Small intestine (tissue), 7 donors: ENCODE data around the gene ANKRD13A. TPM values are rescaled to one million over a fixed set of nuclear protein-coding genes. Genes with fewer than 3 reads are reported as not detected.
"Not testable (repeated sequence)": the region's sequence is repeated elsewhere in the genome, so short reads cannot be mapped to it uniquely, and the experiment has no call there.

ENCODE experiments used
- DNase-seq, 2 donors: peaks; one replicate each; pipeline versions ENCODE4 v3.0.0 to v3.0.0-alpha.2; 2013
- FAIRE-seq: peaks from 2 replicates; lab custom pipeline; 2012; peaks lifted over from hg19 to GRCh38; lab: Jason Lieb, UNC
- H3K27ac ChIP-seq, 3 donors: one replicate each; pipeline ENCODE4 v1.5.1; 2013; ENCODE audit warnings: low read length in 2 of 3, mild to moderate bottlenecking in 2 of 3, control low read depth in 1 of 3, inconsistent platforms in 1 of 3, low read depth in 1 of 3, moderate library complexity in 1 of 3
- H3K27me3 ChIP-seq, 3 donors: one replicate each; pipeline ENCODE4 v1.6.1; 2013; ENCODE audit warnings: low read length in 3 of 3, inconsistent platforms in 1 of 3; ENCODE audit not compliant: control insufficient read depth in 3 of 3, insufficient read depth in 3 of 3
- H3K36me3 ChIP-seq, 3 donors: one replicate each; pipeline ENCODE4 v1.6.1; 2013; ENCODE audit warnings: low read length in 3 of 3, inconsistent platforms in 1 of 3, low read depth in 1 of 3, mild to moderate bottlenecking in 1 of 3, moderate library complexity in 1 of 3; ENCODE audit not compliant: control insufficient read depth in 3 of 3, insufficient read depth in 2 of 3
- H3K4me1 ChIP-seq, 3 donors: one replicate each; pipeline ENCODE4 v1.6.1; 2013; ENCODE audit warnings: low read length in 2 of 3, inconsistent platforms in 1 of 3, low read depth in 1 of 3, mild to moderate bottlenecking in 1 of 3, moderate library complexity in 1 of 3; ENCODE audit not compliant: control insufficient read depth in 3 of 3, insufficient read depth in 2 of 3
- H3K4me3 ChIP-seq, 3 donors: one replicate each; pipeline ENCODE4 v1.5.1; 2013; ENCODE audit warnings: low read length in 3 of 3, control low read depth in 1 of 3, inconsistent platforms in 1 of 3, low read depth in 1 of 3, mild to moderate bottlenecking in 1 of 3, moderate library complexity in 1 of 3
- H3K9me3 ChIP-seq, 2 donors: one replicate each; pipeline ENCODE4 v1.6.1; 2013; ENCODE audit warnings: low read depth in 1 of 2, low read length in 1 of 2; ENCODE audit not compliant: control insufficient read depth in 2 of 2, insufficient read depth in 1 of 2
- WGBS, 3 donors: extraction: QIAGEN DNeasy Blood & Tissue Kit; methylation state at CpG; one replicate each; pipeline ENCODE4 v1.1.7; 2013; 5-methylcytosine and 5-hydroxymethylcytosine counted together
- polyA plus RNA-seq, 4 donors: library from polyadenylated mRNA; stranded (reverse) in 3 of 4; unstranded in 1 of 4; fragments of 200-250 nt in 3 of 4; fragments of 120-200 nt in 1 of 4; gene quantifications; one replicate each; pipeline versions ENCODE4 v1.2.1 to v1.2.3, GENCODE V29; 2013
- donor health status: healthy with polysubstance abuse.
- donor health status: control.
- donor health status: control.
- donor health status: Bipolar disorder and iron deficiency.
- donor health status: healthy.

Gene ANKRD13A
- polyA plus RNA-seq, 4 donors: 15.5 to 27.5 (median 21.2) TPM

- Histone ChIP-seq H3K27me3 (no peaks in the 10 kb centered on the region), H3K4me3 (no peak overlapping the region), H3K36me3 (peaks cover 0 to 7% (median 0%) of the 10 kb centered on the region in 3 donors), H3K9me3 (no peaks in the 10 kb centered on the region), H3K4me1 (peaks cover 0 to 22% (median 0%) of the 10 kb centered on the region in 3 donors), H3K27ac (peak overlapping the region in 1 of 3 donors; percentile 61)
- no peak for FAIRE-seq
- peak in 1 of 2 donors; percentile 20 for DNase-seq
- WGBS, 3 donors: 66 to 71% (median 66%) methylated on average over 8 of the region's 8 CpGs
Observed at GRCh38 chr12:110002676-110003515, 3.7 kb downstream of the ANKRD13A start.

GRCh38 chr12:110004598-110004997 lies 5.4 kb downstream of the ANKRD13A start:
- FAIRE-seq (no peak), DNase-seq (peak in 1 of 2 donors; percentile 38)
- no peaks in the 10 kb centered on the region for H3K27me3 ChIP-seq

DNA sequence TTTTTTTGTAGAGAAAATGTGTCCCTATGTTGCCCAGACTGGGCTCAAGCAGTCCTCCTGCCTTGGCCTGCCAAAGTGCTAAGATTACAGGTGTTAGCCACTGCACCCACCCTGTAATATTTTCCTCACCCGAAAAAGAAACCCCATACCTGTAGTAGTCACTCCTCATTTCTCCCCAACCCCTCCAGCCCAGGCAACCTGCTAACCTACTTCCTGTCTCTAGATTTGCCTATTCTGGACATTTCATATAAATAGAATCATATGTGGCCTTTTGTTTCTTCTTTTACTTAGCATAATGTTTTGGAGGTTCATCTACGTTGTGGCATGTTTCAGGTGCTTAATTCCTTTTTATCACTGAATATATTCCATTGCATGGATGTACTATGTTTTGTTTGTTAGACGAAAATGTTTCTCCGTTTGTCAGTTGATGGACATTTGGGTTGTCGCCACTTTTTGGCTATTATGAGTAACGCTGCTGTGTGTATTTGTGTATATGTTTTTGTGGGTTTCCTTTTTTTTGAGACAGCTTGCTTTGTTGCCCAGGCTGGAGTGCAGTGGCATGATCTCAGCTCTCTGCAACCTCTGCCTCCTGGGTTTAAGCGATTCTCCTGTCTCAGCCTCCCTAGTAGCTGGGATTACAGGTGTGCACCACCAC lies 6.2 kb downstream of the ANKRD13A start:
- H3K36me3 ChIP-seq: peaks cover 0 to 7% (median 0%) of the 10 kb centered on the region in 3 donors
- H3K4me1 ChIP-seq: peaks cover 0 to 11% (median 1%) of the 10 kb centered on the region in 3 donors
- peak overlapping the region in 1 of 3 donors; percentile 45 for H3K27ac ChIP-seq
- FAIRE-seq (no peak), DNase-seq (no peak)
- 75 to 94% (median 77%) methylated on average over 7 of the region's 7 CpGs for WGBS, 3 donors
- no peaks in the 10 kb centered on the region for H3K27me3 ChIP-seq
- H3K9me3 ChIP-seq: no peaks in the 10 kb centered on the region
- H3K4me3 ChIP-seq: no peak overlapping the region

More at GRCh38 chr12:110004598-110004997, 5.4 kb downstream of the ANKRD13A start:
- Histone ChIP-seq H3K4me3 (no peak overlapping the region), H3K27ac (no peak overlapping the region), H3K36me3 (peaks cover 0 to 7% (median 0%) of the 10 kb centered on the region in 3 donors), H3K9me3 (no peaks in the 10 kb centered on the region), H3K4me1 (peaks cover 0 to 17% (median 0%) of the 10 kb centered on the region in 3 donors)
- WGBS, 3 donors: 64 to 72% (median 67%) methylated on average over 4 of the region's 4 CpGs

DNA sequence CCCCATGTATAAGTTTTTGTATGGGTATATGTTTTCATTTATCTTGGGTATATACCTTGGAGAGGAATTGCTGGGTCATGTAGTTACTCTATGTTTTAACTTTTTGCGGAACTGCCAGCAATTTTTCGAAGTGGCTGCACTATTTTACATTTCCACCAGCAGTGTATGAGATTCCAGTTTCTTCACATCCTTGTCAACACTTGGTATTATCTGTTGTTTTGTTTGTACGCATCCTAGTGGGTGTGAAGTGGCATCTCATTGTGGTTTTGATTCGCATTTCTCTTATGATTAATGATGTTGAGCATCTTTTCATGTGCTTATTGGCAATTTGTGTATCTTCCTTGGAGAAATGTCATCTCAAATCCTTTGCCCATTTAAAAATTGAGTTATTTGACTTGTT lies 6.9 kb downstream of the ANKRD13A start:
- DNase-seq (no peak), FAIRE-seq (no peak)
- no peak overlapping the region for H3K27ac ChIP-seq
- no peaks in the 10 kb centered on the region for H3K27me3 ChIP-seq
- H3K36me3 ChIP-seq: peaks cover 0 to 7% (median 0%) of the 10 kb centered on the region in 3 donors
- H3K9me3 ChIP-seq: no peaks in the 10 kb centered on the region
- H3K4me1 ChIP-seq: peaks cover 4 to 13% (median 6%) of the 10 kb centered on the region in 3 donors
- H3K4me3 ChIP-seq: no peak overlapping the region
- 95 to 97% (median 96%) methylated on average over 4 of the region's 4 CpGs for WGBS, 3 donors

- FAIRE-seq (no peak), DNase-seq (no peak)
- H3K9me3 ChIP-seq: no peaks in the 10 kb centered on the region
- H3K27ac ChIP-seq: no peak overlapping the region
- H3K4me3 ChIP-seq: no peak overlapping the region
- H3K4me1 ChIP-seq: peaks cover 8 to 26% (median 9%) of the 10 kb centered on the region in 3 donors
- no peaks in the 10 kb centered on the region for H3K27me3 ChIP-seq
- peaks cover 0 to 7% (median 4%) of the 10 kb centered on the region in 3 donors for H3K36me3 ChIP-seq
Observed at GRCh38 chr12:110007881-110008280, 8.7 kb downstream of the ANKRD13A start.

DNA sequence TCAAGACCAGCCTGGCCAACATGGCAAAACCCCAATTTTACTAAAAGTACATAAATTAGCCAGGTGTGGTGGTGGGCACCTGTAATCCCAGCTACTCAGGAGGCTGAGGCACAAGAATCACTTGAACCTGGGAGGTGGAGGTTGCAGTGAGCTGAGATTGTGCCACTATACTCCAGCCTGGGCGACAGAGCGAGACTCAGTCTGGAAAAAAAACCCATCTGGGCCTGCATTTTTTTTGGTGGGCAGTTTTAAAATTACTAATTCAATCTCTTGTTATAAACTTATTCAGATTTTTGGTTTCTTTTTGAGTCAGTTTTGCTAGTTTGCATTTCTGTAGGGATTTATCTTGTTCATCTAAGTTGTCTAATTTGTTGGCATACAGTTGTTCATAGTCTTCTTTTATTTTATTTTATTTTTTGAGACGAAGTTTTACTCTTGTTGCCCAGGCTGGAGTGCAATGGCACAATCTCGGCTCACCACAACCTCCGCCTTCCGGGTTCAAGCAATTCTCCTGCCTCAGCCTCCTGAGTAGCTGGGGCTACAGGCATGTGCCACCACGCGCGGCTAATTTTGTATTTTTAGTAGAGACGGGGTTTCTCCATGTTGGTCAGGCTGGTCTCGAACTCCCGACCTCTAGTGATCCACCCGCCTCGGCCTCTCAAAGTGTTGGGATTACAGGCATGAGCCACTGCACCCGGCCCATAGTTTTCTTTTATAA lies 9.6 kb downstream of the ANKRD13A start:
- not testable (repeated sequence) for FAIRE-seq, DNase-seq, H3K27me3 ChIP-seq, H3K27ac ChIP-seq, H3K4me3 ChIP-seq, H3K9me3 ChIP-seq, H3K36me3 ChIP-seq
- 77 to 91% (median 85%) methylated on average over 15 of the region's 15 CpGs for WGBS, 3 donors
- peaks cover 8 to 22% (median 9%) of the 10 kb centered on the region in 3 donors for H3K4me1 ChIP-seq

DNA sequence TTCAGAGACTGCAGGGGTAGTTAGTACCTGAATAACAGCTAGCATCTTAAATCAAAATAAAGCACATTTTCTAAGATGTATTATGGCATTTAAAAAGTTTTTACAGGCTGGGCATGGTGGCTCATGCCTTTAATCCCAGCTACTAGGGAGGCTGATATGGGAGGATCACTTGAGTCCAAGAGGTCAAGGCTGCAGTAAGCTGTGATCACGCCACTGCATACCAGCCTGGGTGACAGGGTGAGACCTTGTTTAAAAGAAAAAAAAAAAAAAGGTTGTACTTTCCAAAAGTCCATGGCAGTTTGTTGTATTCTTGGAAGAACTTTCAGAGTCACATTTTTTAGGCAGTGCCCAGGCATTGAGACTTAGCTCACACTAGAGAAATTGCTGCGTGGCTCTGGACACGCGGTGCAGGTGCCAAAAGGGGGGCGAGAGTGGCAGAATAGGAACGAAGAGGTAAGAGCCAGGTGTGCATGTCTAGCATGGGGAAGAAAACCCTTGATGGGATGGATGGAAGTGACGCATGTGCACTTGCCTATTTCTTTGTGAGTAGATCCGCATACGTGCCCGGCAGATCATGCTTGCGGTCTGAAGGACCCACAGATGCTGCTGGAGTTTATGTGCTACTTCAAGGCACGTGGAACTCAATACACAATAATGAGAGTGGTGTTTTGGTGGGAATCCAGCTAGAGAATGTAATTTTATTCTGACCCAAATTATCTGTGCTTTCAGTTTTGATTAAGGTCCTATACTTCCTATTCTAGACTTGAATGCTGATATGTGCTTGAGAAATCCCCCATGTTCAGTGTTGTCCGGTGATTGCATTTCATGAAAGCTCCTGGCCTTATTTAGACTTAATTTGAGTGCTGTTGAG lies 11.9 kb downstream of the ANKRD13A start:
- 79 to 83% (median 82%) methylated on average over 13 of the region's 13 CpGs for WGBS, 3 donors
- FAIRE-seq: no peak
- Histone ChIP-seq H3K9me3 (no peaks in the 10 kb centered on the region), H3K27me3 (no peaks in the 10 kb centered on the region), H3K4me3 (no peak overlapping the region), H3K4me1 (peaks cover 8 to 19% (median 9%) of the 10 kb centered on the region in 3 donors), H3K36me3 (peaks cover 2 to 15% (median 12%) of the 10 kb centered on the region in 3 donors), H3K27ac (peak overlapping the region in 2 of 3 donors; percentile 17 to 39)
- peak; percentile 29 to 65 for DNase-seq
